GM12892 (cell line): Measurements from ENCODE around the gene ZNF304.

Experiments
- POLR2AphosphoS5 ChIP-seq: IDR thresholded peaks from 2 replicates; pipeline ENCODE4 v1.6.1; 2011; ENCODE audit warnings: low read depth, low read length, control low read depth
- TAF1 ChIP-seq: IDR thresholded peaks from 2 replicates; pipeline ENCODE4 v1.6.1; 2011; ENCODE audit warnings: low read depth, mild to moderate bottlenecking, control low read depth, low read length, borderline replicate concordance

DNA sequence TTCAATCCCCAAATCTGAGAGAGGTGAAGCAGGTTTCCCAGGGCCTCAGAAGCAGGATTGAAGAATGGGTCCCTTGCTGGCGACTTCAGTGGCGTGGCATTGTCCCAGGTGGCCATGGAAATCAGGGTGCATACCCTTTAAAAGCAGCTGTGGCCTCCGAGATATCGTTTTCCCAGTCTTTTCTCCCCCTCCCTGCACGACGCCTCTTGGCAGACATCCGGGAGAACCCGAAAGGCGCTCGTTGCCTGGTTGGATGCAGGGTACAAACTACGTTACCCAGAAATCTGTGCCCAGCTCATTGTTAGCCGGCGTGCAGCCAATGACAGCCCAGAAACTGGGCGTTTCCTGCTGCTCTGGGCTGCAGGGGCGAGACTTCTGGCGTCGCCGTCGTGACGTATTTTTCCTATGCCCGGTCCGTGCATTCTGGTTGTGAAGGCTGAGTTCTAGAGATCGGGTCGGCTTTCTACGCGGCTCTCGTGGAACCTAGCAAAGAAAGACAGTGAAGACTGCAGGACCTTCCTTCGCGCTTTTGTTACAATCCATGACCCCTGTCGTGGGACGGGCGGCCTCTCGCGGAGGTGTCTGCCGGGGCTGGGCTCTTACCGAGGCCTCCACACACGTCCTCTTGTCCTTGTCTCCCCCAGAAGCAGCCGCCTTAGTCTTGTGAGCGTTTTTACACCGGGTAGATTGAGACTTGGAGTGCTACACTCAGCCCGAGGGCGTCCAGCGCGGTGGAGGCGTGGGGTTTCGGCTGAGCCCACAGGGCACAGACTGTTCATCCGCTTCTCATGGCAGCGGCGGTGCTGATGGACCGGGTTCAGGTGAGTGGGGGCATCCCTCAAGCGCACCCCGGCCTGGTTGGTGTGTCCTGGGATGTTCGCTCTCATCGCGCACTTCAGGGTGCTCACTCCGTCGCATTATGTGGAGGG is at the start of gene ZNF304:
- TF ChIP-seq TAF1: no peak
- TF ChIP-seq POLR2AphosphoS5: no peak
